Liver (tissue), 2 donors: ENCODE data around the gene NIPSNAP3A.
A peak's percentile ranks its signal among the peaks of the same experiment; 100 is the strongest.

Experiments
- FOXA1 ChIP-seq: IDR thresholded peaks from 2 replicates; pipeline ENCODE4 v1.6.1; 2016; ENCODE audit warnings: antibody characterized with exemption
- YY1 ChIP-seq: IDR thresholded peaks from 2 replicates; pipeline ENCODE4 v1.6.1; 2016; ENCODE audit warnings: antibody characterized with exemption, mild to moderate bottlenecking
- TF ChIP-seq, protein P1 (sequence below): fragments of 150-350 bp; IDR thresholded peaks from 2 replicates; pipeline ENCODE4 v1.5.1; 2017; ENCODE audit warnings: improper control_type of control experiment, low read depth, low read length; ENCODE audit not compliant: missing input control
- TF ChIP-seq, protein P2 (sequence below): IDR thresholded peaks from 2 replicates; pipeline ENCODE4 v1.6.1; 2016; ENCODE audit warnings: antibody characterized with exemption, mild to moderate bottlenecking
- donor health status: healthy.

DNA sequence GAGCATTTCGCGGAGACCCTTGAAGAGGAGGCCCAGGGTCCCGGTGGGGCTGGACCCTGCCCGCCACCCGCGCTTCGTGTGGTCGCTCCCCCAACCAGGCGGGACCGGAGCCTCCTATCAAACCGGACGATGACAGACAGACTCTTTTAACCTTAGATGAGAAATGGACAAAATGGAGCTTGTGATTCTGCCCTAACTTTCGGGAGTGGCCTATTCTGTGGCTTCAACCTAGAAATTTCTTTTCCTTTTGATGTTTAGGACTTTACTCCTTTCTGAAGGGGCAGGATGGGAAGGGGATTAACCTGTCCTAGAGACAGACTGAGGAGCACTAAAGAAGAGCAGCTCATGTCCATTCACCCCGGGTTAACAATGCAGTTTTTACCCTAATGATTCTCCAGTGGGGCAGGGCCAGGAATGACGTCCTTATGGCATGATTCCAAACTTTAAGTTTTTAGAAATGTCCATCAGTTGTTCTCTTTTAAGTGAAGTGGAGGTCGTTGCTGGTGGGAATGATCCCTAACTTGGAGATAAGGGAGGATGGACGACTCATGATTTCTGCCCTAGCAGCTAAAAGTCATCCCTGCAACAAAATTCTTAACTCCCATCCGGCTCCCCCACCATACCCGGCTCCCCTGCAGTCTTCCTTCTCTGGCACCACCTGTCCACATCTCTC is 1.0 kb downstream of the NIPSNAP3A start:
- TF ChIP-seq, protein P1, sequence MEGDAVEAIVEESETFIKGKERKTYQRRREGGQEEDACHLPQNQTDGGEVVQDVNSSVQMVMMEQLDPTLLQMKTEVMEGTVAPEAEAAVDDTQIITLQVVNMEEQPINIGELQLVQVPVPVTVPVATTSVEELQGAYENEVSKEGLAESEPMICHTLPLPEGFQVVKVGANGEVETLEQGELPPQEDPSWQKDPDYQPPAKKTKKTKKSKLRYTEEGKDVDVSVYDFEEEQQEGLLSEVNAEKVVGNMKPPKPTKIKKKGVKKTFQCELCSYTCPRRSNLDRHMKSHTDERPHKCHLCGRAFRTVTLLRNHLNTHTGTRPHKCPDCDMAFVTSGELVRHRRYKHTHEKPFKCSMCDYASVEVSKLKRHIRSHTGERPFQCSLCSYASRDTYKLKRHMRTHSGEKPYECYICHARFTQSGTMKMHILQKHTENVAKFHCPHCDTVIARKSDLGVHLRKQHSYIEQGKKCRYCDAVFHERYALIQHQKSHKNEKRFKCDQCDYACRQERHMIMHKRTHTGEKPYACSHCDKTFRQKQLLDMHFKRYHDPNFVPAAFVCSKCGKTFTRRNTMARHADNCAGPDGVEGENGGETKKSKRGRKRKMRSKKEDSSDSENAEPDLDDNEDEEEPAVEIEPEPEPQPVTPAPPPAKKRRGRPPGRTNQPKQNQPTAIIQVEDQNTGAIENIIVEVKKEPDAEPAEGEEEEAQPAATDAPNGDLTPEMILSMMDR: no peak
- TF ChIP-seq YY1: peak; percentile 28
- TF ChIP-seq, protein P2, sequence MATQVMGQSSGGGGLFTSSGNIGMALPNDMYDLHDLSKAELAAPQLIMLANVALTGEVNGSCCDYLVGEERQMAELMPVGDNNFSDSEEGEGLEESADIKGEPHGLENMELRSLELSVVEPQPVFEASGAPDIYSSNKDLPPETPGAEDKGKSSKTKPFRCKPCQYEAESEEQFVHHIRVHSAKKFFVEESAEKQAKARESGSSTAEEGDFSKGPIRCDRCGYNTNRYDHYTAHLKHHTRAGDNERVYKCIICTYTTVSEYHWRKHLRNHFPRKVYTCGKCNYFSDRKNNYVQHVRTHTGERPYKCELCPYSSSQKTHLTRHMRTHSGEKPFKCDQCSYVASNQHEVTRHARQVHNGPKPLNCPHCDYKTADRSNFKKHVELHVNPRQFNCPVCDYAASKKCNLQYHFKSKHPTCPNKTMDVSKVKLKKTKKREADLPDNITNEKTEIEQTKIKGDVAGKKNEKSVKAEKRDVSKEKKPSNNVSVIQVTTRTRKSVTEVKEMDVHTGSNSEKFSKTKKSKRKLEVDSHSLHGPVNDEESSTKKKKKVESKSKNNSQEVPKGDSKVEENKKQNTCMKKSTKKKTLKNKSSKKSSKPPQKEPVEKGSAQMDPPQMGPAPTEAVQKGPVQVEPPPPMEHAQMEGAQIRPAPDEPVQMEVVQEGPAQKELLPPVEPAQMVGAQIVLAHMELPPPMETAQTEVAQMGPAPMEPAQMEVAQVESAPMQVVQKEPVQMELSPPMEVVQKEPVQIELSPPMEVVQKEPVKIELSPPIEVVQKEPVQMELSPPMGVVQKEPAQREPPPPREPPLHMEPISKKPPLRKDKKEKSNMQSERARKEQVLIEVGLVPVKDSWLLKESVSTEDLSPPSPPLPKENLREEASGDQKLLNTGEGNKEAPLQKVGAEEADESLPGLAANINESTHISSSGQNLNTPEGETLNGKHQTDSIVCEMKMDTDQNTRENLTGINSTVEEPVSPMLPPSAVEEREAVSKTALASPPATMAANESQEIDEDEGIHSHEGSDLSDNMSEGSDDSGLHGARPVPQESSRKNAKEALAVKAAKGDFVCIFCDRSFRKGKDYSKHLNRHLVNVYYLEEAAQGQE: no peak
- no peak for TF ChIP-seq FOXA1
